Inflammatory macrophage treated with lipopolysaccharide for 4 hours (primary cell): ENCODE results near the gene STKLD1.
A peak's percentile ranks its signal among the peaks of the same experiment; 100 is the strongest.
"Not testable (repeated sequence)": the region's sequence is repeated elsewhere in the genome, so short reads cannot be mapped to it uniquely, and the experiment has no call there.

ENCODE experiments used
- DNase-seq: peaks from one replicate; pipeline ENCODE4 v3.0.0-alpha.2; 2020

STKLD1 gene

GRCh38 chr9:133375724-133376654 is at the start of gene STKLD1, which contains the start of gene SURF4:
Gene STKLD1 (plus strand): TSS chr9:133376366. CDS start chr9:133376474, 108 bp downstream.
Gene SURF4 (minus strand): TSS chr9:133376060. CDS start chr9:133375969, 91 bp downstream.
- DNase-seq, result peak; percentile 97

GRCh38 chr9:133327021-133327420 is 49.1 kb upstream of the STKLD1 start:
- DNase-seq, result not testable (repeated sequence)

DNA sequence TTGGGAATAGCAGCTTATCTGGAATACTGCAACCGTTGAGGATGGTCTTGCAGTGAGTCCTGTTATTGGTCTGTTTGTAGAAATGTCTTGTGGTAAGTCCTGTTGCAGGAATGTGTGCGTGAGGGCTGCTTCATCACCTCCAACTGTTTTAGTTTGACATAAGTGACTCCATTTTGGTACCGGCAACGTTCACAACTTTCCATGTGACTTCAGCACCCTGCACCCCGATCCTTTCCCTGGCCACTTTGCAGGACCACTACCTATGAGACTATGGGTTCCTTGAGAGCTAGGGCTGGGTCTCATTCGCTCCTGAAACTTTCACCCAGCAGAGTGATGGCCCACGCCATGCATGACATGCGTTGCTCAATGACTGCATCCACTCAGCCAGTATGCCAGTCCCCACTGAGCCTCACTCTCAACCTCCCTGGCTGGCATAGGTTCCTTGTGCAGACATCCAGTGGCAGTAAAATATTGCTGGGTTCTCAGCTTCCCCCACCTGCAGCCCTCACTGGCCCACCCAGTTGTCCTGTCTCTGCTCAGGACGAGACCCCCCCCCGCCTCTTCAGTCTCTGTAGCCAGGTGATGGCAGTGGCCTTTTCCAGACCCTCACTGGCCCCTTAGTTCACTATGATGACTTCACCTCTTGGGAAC is 48.2 kb upstream of the STKLD1 start:
- DNase-seq, result no peak

DNA sequence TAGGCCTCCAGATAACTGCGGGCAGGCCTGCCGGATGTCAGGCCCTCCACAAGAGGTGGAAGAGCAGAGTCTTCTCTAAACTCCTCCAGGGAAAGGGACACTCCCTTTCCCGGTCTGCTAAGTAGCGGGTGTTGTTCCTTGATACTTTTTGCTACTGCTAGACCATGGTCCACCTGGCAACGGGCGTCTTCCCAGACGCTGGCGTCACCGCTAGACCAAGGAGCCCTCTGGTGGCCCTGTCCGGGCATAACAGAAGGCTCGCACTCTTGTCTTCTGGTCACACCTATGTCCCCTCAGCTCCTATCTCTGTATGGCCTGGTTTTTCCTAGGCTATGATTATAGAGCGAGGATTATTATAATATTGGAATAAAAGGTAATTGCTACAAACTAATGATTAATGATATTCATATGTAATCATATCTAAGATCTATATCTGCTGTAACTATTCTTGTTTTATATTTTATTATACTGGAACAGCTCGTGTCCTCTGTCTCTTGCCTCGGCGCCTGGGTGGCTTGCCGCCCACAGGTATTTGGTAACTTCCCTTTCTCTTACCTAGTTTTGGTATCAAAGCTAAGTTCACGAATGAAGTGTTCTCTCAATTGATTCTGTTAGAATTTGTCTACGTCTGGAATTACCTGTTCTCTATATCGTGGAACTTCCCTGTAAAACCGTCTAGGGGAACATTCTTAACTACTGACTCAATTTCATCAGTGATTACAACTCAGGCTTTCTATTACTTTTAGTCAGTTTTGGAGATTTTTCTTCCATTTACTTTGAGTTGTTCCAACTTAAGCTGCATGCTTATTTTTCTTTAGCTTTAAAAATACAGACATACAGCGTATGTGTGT is 46.6 kb upstream of the STKLD1 start:
- DNase-seq, result not testable (repeated sequence)

GRCh38 chr9:133331221-133331620 is 44.9 kb upstream of the STKLD1 start:
- no peak for DNase-seq

- DNase-seq, result no peak
These were observed 44.4 kb upstream of the STKLD1 start for GRCh38 chr9:133331641-133332380.

GRCh38 chr9:133332381-133332730 is 43.8 kb upstream of the STKLD1 start:
- no peak for DNase-seq

DNA sequence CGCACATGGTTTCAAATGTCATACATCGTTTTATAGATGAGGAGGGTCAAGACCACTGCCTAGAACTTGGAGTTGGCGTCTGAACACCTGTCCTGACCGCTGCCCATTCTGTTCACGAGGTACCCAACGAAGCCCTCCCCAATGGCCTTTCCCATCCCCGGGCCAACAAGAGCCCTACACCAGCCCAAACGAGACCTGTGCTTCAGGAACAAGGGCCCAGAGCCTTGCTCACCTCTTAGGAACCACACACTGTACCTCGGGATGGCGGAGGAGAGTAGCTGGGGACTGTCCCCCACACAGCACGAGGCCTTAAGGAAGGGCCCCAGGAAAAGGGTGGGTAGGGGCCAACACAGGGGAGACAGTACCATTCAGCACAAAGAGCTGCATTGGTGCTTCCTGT is 43.2 kb upstream of the STKLD1 start:
- DNase-seq, result no peak

- no peak for DNase-seq
These were observed 42.6 kb upstream of the STKLD1 start for GRCh38 chr9:133333566-133333965.

- DNase-seq, result no peak
These were observed 42.0 kb upstream of the STKLD1 start for GRCh38 chr9:133334161-133334560.

- not testable (repeated sequence) for DNase-seq
These were observed 41.3 kb upstream of the STKLD1 start for GRCh38 chr9:133334888-133335287.

DNA sequence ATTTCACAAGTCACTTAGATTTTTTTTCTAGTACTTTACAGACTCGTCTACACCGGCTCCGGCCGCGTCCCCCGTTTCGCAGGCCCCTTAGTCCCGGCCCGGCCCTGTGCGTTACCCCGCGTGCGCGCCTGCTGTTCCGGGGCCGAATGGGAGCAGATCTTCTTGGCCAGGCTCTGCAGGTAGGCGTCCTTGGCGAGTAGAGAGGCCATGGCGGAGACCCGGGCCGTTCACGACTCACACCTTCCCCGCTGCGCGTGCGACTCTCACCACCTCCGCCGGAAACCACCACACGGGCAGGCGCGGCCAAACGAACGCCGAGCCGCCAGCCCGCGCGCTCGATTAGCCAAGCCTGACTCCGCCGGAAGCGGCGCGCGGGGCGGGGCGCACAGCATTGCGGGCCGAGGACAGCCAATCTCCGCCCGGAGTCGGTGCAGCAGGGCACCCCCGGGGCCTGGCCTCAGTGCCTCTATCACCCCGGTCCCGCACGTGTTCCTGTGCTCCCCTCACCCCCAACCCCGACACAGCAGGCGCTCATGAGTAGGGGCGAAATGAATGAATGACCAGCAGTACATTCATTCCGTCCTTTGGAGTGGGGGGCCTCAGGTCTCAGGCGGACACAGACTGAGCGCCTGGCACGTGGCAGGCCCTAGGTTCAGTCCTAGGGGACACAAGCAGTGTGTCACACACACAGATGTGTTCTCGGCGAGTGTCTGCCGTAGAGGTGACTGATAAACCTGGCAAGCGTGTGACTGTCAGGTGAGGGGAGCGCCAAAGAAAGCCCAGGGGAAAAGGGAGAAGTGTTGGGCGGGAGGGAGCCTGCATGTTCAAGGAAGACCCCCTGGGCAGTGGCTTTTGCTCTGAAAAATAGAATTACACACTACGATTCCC is 40.0 kb upstream of the STKLD1 start, which contains the start of gene SURF6:
Gene SURF6 (minus strand): TSS at position 265 of the 888 bp plus-strand sequence. CDS start 56 bp downstream, at position 209.
- DNase-seq, result peak; percentile 86

GRCh38 chr9:133339641-133340040 is 36.5 kb upstream of the STKLD1 start:
- no peak for DNase-seq

DNA sequence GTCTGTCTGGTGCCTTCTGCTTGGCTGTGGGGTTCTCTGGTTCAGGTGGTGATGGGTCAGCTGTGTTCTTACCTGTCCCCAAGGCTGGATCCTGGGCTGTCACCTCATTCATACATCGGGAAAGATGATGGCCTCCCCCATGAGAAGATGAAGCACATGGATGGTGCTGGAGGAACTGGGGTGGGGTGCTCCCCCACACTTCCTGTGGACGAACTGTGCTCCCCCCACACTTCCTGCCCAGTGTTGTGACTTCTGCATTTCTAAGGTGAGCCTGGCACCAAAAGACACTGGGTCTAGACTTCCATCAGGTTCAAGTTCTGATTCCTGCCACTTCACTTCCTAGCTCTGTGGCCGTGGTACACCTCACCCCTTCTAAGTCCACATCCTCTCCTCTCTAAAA is 35.9 kb upstream of the STKLD1 start:
- peak; percentile 16 for DNase-seq

- DNase-seq, result no peak
These were observed 35.2 kb upstream of the STKLD1 start for GRCh38 chr9:133340916-133341315.

- peak; percentile 75 for DNase-seq
These were observed 34.6 kb upstream of the STKLD1 start for GRCh38 chr9:133341369-133342068.

GRCh38 chr9:133342069-133342406 is 34.1 kb upstream of the STKLD1 start:
- DNase-seq, result no peak

DNA sequence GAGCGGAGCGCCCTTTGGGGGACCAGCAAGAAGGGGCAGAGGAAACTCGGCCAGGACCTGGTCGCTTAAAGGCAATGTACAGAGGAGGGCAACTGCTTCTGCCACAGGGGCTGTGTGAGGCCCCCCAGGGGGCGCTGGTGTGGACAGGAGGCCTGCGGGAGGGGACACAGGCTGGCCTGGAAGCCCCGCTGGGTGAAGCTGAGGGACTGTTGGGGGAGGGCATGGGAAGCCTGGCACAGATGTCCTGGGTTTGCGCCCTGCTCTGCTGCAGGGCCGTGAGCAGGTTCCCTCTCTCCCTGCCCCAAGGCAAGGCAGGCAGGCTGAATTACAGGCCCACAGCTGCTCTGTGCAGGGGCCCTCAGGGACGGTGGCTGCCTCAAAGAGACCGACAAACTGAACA is 33.6 kb upstream of the STKLD1 start:
- no peak for DNase-seq

DNA sequence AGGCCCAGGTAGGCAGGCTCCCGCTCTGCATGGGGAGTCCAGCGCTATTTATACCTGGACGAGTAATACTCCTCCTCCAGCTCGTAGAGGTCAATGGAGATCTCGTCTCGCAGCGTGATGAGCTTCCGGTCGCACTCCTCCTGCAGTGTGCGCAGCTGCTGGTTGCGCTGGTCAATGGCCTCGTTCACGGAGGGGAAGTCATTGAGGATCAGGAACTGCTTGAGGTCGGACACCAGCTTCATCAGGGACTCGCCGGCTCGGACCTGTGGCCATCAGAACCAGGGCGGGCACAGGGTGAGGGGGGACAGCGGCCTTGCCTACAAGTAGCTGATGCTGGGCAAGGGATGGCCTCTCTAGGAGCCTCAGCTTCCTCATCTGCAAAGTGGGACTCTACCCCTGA is 32.1 kb upstream of the STKLD1 start:
- DNase-seq, result no peak

- no peak for DNase-seq
These were observed 31.2 kb upstream of the STKLD1 start for GRCh38 chr9:133344979-133345378.

DNA sequence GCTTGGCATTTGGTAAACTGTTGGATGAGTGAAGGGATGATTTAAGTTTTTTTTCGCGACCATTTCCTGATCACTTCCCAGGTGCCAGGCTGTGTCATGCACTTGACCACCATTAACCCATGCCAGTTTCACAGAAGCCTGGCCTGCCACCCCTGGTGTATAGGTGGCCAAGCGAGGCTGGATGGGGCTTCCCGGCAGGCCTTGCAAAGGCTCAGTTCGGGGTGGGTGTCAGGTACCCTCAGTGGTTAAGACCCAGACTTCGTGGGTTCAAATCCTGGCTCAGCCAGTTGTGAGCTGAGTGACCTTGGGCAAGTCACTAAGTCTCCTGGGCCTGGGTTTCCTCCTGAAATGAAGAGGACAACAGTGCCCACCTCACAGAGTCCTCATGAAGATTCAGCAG is 30.6 kb upstream of the STKLD1 start:
- DNase-seq, result no peak
